ENCODE measurements around the gene KCNG4.
A peak's percentile ranks its signal among the peaks of the same experiment; 100 is the strongest.
"Not testable (repeated sequence)": the region's sequence is repeated elsewhere in the genome, so short reads cannot be mapped to it uniquely, and the experiment has no call there.

The KCNG4 gene

GRCh38 chr16:84204551-84204950, 35.3 kb downstream of the KCNG4 start:
- DNase-seq = not testable (repeated sequence)

- no peak for DNase-seq
Measured at GRCh38 chr16:84199861-84200260, 40.0 kb downstream of the KCNG4 start.

- no peak for DNase-seq
Measured at GRCh38 chr16:84199097-84199496, 40.7 kb downstream of the KCNG4 start.

GRCh38 chr16:84198401-84198800, 41.4 kb downstream of the KCNG4 start:
- peak; percentile 36 for DNase-seq

- no peak for DNase-seq
Measured at GRCh38 chr16:84197466-84198128, 42.2 kb downstream of the KCNG4 start.

- DNase-seq = no peak
Measured at GRCh38 chr16:84196727-84197394, 43.0 kb downstream of the KCNG4 start.

- DNase-seq = no peak
Measured at GRCh38 chr16:84196101-84196500, 43.7 kb downstream of the KCNG4 start.

- DNase-seq = no peak
Measured at GRCh38 chr16:84195201-84196093, 44.4 kb downstream of the KCNG4 start.

- no peak for DNase-seq
Measured at GRCh38 chr16:84194470-84195200, 45.2 kb downstream of the KCNG4 start.

GRCh38 chr16:84194018-84194417, 45.8 kb downstream of the KCNG4 start:
- DNase-seq = no peak

GRCh38 chr16:84193480-84193879, 46.3 kb downstream of the KCNG4 start:
- no peak for DNase-seq

GRCh38 chr16:84191466-84191865, 48.3 kb downstream of the KCNG4 start:
- no peak for DNase-seq

- DNase-seq = no peak
Measured at GRCh38 chr16:84190731-84191388, 49.0 kb downstream of the KCNG4 start, which contains the start of gene ADAD2. Gene ADAD2 (plus strand): TSS chr16:84191157. CDS start chr16:84191231, 74 bp downstream.

GRCh38 chr16:84186685-84187437, 53.0 kb downstream of the KCNG4 start, which contains the start of gene TAF1C:
Gene TAF1C (minus strand): TSS chr16:84187057. CDS start chr16:84184988, 2,069 bp downstream.
- DNase-seq = peak; percentile 94

GRCh38 chr16:84184775-84185174, 55.0 kb downstream of the KCNG4 start:
- no peak for DNase-seq

- no peak for DNase-seq
Measured at GRCh38 chr16:84183911-84184591, 55.8 kb downstream of the KCNG4 start.

- DNase-seq = no peak
Measured at GRCh38 chr16:84183572-84183875, 56.3 kb downstream of the KCNG4 start.

- DNase-seq = no peak
Measured at GRCh38 chr16:84182680-84183571, 56.9 kb downstream of the KCNG4 start.

- DNase-seq = no peak
Measured at GRCh38 chr16:84182104-84182503, 57.7 kb downstream of the KCNG4 start.
